Mesenchymal stem cell (in vitro differentiated cells and primary cell): ENCODE measurements around the gene PRKCZ.

Experiments
- DNase-seq: peaks from one replicate; pipeline ENCODE4 v3.0.0-alpha.2; 2013
- H2AFZ ChIP-seq: one replicate; pipeline ENCODE4 v1.6.1; 2013; ENCODE audit warnings: low read depth, mild to moderate bottlenecking, control low read depth, inconsistent platforms, low read length, moderate library complexity
- H2AK5ac ChIP-seq: 2 replicates; pipeline ENCODE4 v1.6.1; 2013; ENCODE audit warnings: low read length, moderate library complexity, mild to moderate bottlenecking, inconsistent platforms; ENCODE audit not compliant: severe bottlenecking
- H2BK120ac ChIP-seq: one replicate; pipeline ENCODE4 v1.6.1; 2013; ENCODE audit warnings: low read depth, mild to moderate bottlenecking, inconsistent platforms, low read length, moderate library complexity
- H2BK12ac ChIP-seq, 2 experiments: one replicate each; pipeline ENCODE4 v1.6.1; 2013; ENCODE audit warnings: inconsistent platforms in 2 of 2, low read length in 2 of 2, mild to moderate bottlenecking in 2 of 2, moderate library complexity in 2 of 2, control low read depth in 1 of 2
- H2BK15ac ChIP-seq: one replicate; pipeline ENCODE4 v1.6.1; 2013; ENCODE audit warnings: mild to moderate bottlenecking, low read depth, inconsistent platforms; ENCODE audit not compliant: poor library complexity, severe bottlenecking
- H2BK5ac ChIP-seq: 2 replicates; pipeline ENCODE4 v1.6.1; 2013; ENCODE audit warnings: low read depth, mild to moderate bottlenecking, low read length, control low read depth, inconsistent platforms; ENCODE audit not compliant: poor library complexity, severe bottlenecking
- H3K14ac ChIP-seq, 2 experiments: one replicate each; pipeline ENCODE4 v1.6.1; 2013; ENCODE audit warnings: inconsistent platforms in 2 of 2, low read length in 2 of 2, control low read depth in 1 of 2, mild to moderate bottlenecking in 1 of 2, moderate library complexity in 1 of 2
- H3K18ac ChIP-seq, 2 experiments: one replicate each; pipeline ENCODE4 v1.6.1; 2013; ENCODE audit warnings: inconsistent platforms in 2 of 2, low read length in 2 of 2, control low read depth in 1 of 2, low read depth in 1 of 2, mild to moderate bottlenecking in 1 of 2
- H3K23ac ChIP-seq, 2 experiments: one replicate each; pipeline ENCODE4 v1.6.1; 2013; ENCODE audit warnings: inconsistent platforms in 2 of 2, low read length in 2 of 2, mild to moderate bottlenecking in 2 of 2, moderate library complexity in 2 of 2, control low read depth in 1 of 2
- H3K27ac ChIP-seq: 2 replicates; pipeline ENCODE4 v1.5.1; 2013; ENCODE audit warnings: mild to moderate bottlenecking, moderate library complexity, low read length, control low read depth, inconsistent platforms; ENCODE audit not compliant: poor library complexity, severe bottlenecking
- H3K27me3 ChIP-seq, 2 experiments: 2 replicates each; pipeline versions ENCODE4 v1.6.1 to v1.7.0; 2013; ENCODE audit warnings: low read length in 2 of 2, mild to moderate bottlenecking in 2 of 2, moderate library complexity in 2 of 2, control low read depth in 1 of 2, inconsistent platforms in 1 of 2; ENCODE audit not compliant: control insufficient read depth in 1 of 2, insufficient read depth in 1 of 2
- H3K36me3 ChIP-seq, 2 experiments: 2 replicates each; pipeline versions ENCODE4 v1.6.1 to v1.7.0; 2013; ENCODE audit warnings: low read length in 2 of 2, control low read depth in 1 of 2, inconsistent platforms in 1 of 2, low read depth in 1 of 2, mild to moderate bottlenecking in 1 of 2; ENCODE audit not compliant: insufficient read depth in 2 of 2, control insufficient read depth in 1 of 2
- H3K4ac ChIP-seq, 2 experiments: one replicate each; pipeline ENCODE4 v1.6.1; 2013; ENCODE audit warnings: inconsistent platforms in 2 of 2, low read length in 2 of 2, mild to moderate bottlenecking in 2 of 2, moderate library complexity in 2 of 2, control low read depth in 1 of 2, low read depth in 1 of 2
- H3K4me1 ChIP-seq: 2 replicates; pipeline ENCODE4 v1.6.1; 2013; ENCODE audit warnings: low read depth, low read length, control low read depth; ENCODE audit not compliant: control insufficient read depth, insufficient read depth
- H3K4me2 ChIP-seq: 2 replicates; pipeline ENCODE4 v1.6.1; 2013; ENCODE audit warnings: low read length, mild to moderate bottlenecking, inconsistent platforms; ENCODE audit not compliant: poor library complexity, severe bottlenecking
- H3K4me3 ChIP-seq, 2 experiments: 2 replicates each; pipeline versions ENCODE4 v1.5.1 to v1.7.0; 2013; ENCODE audit warnings: low read length in 2 of 2, mild to moderate bottlenecking in 2 of 2, control low read depth in 1 of 2, low read depth in 1 of 2; ENCODE audit not compliant: insufficient read depth in 1 of 2
- H3K79me1 ChIP-seq: replicated peaks from 2 replicates; pipeline ENCODE4 v1.6.1; 2013; ENCODE audit warnings: mild to moderate bottlenecking, control low read depth, low read length, inconsistent platforms; ENCODE audit not compliant: poor library complexity, severe bottlenecking
- H3K9ac ChIP-seq: 2 replicates; pipeline ENCODE4 v1.7.0; 2013; ENCODE audit warnings: mild to moderate bottlenecking, low read length, moderate library complexity
- H3K9me3 ChIP-seq: 2 replicates; pipeline ENCODE4 v1.7.0; 2013; ENCODE audit warnings: mild to moderate bottlenecking, low read length; ENCODE audit not compliant: control insufficient read depth
- H4K8ac ChIP-seq: one replicate; pipeline ENCODE4 v1.6.1; 2013; ENCODE audit warnings: inconsistent platforms, mild to moderate bottlenecking, low read length, moderate library complexity
- H4K91ac ChIP-seq: one replicate; pipeline ENCODE4 v1.6.1; 2013; ENCODE audit warnings: mild to moderate bottlenecking, low read length, inconsistent platforms
- WGBS: methylation state at CpG from one replicate; pipeline ENCODE4 v1.1.7; 2013; ENCODE audit warnings: mixed read lengths; 5-methylcytosine and 5-hydroxymethylcytosine counted together

PRKCZ gene

GRCh38 chr1:2198571-2198970 lies 148.4 kb downstream of the PRKCZ start:
- no peaks in the 10 kb centered on the region for H3K9me3 ChIP-seq
- WGBS, result 94% methylated on average over 11 of the region's 11 CpGs
- peak overlapping the region in 1 of 2 experiments; percentile 82 for H3K4me3 ChIP-seq
- peak overlapping the region; percentile 68 to 86 for H3K4ac ChIP-seq
- H3K4me2 ChIP-seq, result no peak overlapping the region
- peaks cover 0 to 3% of the 10 kb centered on the region in 2 experiments for H3K36me3 ChIP-seq
- no peak for DNase-seq
- no peak overlapping the region for H2BK120ac ChIP-seq
- H3K4me1 ChIP-seq, result peaks cover 26% of the 10 kb centered on the region
- peaks cover 5% of the 10 kb centered on the region for H3K79me1 ChIP-seq
- H3K27ac ChIP-seq, result no peak overlapping the region
- H2BK12ac ChIP-seq, result peak overlapping the region; percentile 73 to 90
- no peak overlapping the region for H2BK5ac ChIP-seq
- H2AK5ac ChIP-seq, result no peak overlapping the region
- H3K14ac ChIP-seq, result peak overlapping the region in 1 of 2 experiments; percentile 5
- H3K23ac ChIP-seq, result no peak overlapping the region
- no peaks in the 10 kb centered on the region for H3K27me3 ChIP-seq
- H3K9ac ChIP-seq, result peak overlapping the region; percentile 70
- H4K91ac ChIP-seq, result peak overlapping the region; percentile 97
- peak overlapping the region; percentile 90 for H2BK15ac ChIP-seq
- H2AFZ ChIP-seq, result no peak overlapping the region
- peak overlapping the region; percentile 50 to 81 for H3K18ac ChIP-seq
- H4K8ac ChIP-seq, result peak overlapping the region; percentile 95

GRCh38 chr1:2199042-2199810 lies 149.0 kb downstream of the PRKCZ start:
- 32% methylated on average over 24 of the region's 24 CpGs for WGBS

GRCh38 chr1:2200308-2200943 lies 150.2 kb downstream of the PRKCZ start:
- DNase-seq, result no peak
- no peaks in the 10 kb centered on the region for H3K27me3 ChIP-seq
- H3K4me2 ChIP-seq, result no peak overlapping the region
- peaks cover 2% of the 10 kb centered on the region for H3K79me1 ChIP-seq
- H2BK120ac ChIP-seq, result no peak overlapping the region
- H3K27ac ChIP-seq, result no peak overlapping the region
- H2BK12ac ChIP-seq, result peak overlapping the region in 1 of 2 experiments; percentile 28
- no peak overlapping the region for H3K18ac ChIP-seq
- H4K91ac ChIP-seq, result peak overlapping the region; percentile 58
- no peak overlapping the region for H4K8ac ChIP-seq
- H2AK5ac ChIP-seq, result no peak overlapping the region
- no peak overlapping the region for H3K4ac ChIP-seq
- peak overlapping the region in 1 of 2 experiments; percentile 24 for H3K4me3 ChIP-seq
- H3K36me3 ChIP-seq, result no peaks in the 10 kb centered on the region
- 87% methylated on average over 21 of the region's 21 CpGs for WGBS
- no peak overlapping the region for H2BK15ac ChIP-seq
- no peak overlapping the region for H3K23ac ChIP-seq
- no peaks in the 10 kb centered on the region for H3K9me3 ChIP-seq
- peaks cover 28% of the 10 kb centered on the region for H3K4me1 ChIP-seq
- no peak overlapping the region for H3K14ac ChIP-seq
- H2BK5ac ChIP-seq, result no peak overlapping the region
- peak overlapping the region; percentile 43 for H3K9ac ChIP-seq
- H2AFZ ChIP-seq, result no peak overlapping the region

More at GRCh38 chr1:2199042-2199810, 149.0 kb downstream of the PRKCZ start:
- H3K27me3 ChIP-seq, result no peaks in the 10 kb centered on the region
- no peaks in the 10 kb centered on the region for H3K9me3 ChIP-seq
- peak overlapping the region; percentile 50 to 81 for H3K18ac ChIP-seq
- H3K4ac ChIP-seq, result peak overlapping the region; percentile 68 to 86
- peak overlapping the region in 1 of 2 experiments; percentile 82 for H3K4me3 ChIP-seq
- peaks cover 2% of the 10 kb centered on the region for H3K79me1 ChIP-seq
- peak overlapping the region; percentile 97 for H4K91ac ChIP-seq
- no peak overlapping the region for H2AK5ac ChIP-seq
- peak overlapping the region; percentile 48 for H2AFZ ChIP-seq
- no peak overlapping the region for H2BK5ac ChIP-seq
- peak overlapping the region; percentile 84 for H3K9ac ChIP-seq
- H3K23ac ChIP-seq, result no peak overlapping the region
- H4K8ac ChIP-seq, result peak overlapping the region; percentile 95
- peak overlapping the region; percentile 10 for H3K4me2 ChIP-seq
- H3K27ac ChIP-seq, result no peak overlapping the region
- H2BK120ac ChIP-seq, result no peak overlapping the region
- peak overlapping the region in 1 of 2 experiments; percentile 58 for H3K14ac ChIP-seq
- peaks cover 24% of the 10 kb centered on the region for H3K4me1 ChIP-seq
- peak overlapping the region; percentile 73 to 90 for H2BK12ac ChIP-seq
- DNase-seq, result peak; percentile 94
- no peaks in the 10 kb centered on the region for H3K36me3 ChIP-seq
- H2BK15ac ChIP-seq, result peak overlapping the region; percentile 90

- 96% methylated on average over 14 of the region's 14 CpGs for WGBS
Measured at GRCh38 chr1:2201062-2201461, 150.9 kb downstream of the PRKCZ start.

More at GRCh38 chr1:2201062-2201461, 150.9 kb downstream of the PRKCZ start:
- peak overlapping the region; percentile 71 for H4K91ac ChIP-seq
- H3K18ac ChIP-seq, result no peak overlapping the region
- no peak overlapping the region for H3K4me2 ChIP-seq
- no peak overlapping the region for H3K4me3 ChIP-seq
- H3K36me3 ChIP-seq, result no peaks in the 10 kb centered on the region
- H3K9me3 ChIP-seq, result no peaks in the 10 kb centered on the region
- no peak overlapping the region for H2BK120ac ChIP-seq
- no peak overlapping the region for H2AFZ ChIP-seq
- peak overlapping the region in 1 of 2 experiments; percentile 28 for H2BK12ac ChIP-seq
- H4K8ac ChIP-seq, result no peak overlapping the region
- H3K23ac ChIP-seq, result no peak overlapping the region
- no peak overlapping the region for H2BK5ac ChIP-seq
- no peak overlapping the region for H3K14ac ChIP-seq
- H3K27me3 ChIP-seq, result no peaks in the 10 kb centered on the region
- peak overlapping the region; percentile 43 for H3K9ac ChIP-seq
- H3K4ac ChIP-seq, result no peak overlapping the region
- peaks cover 5% of the 10 kb centered on the region for H3K79me1 ChIP-seq
- peak overlapping the region; percentile 54 for H2BK15ac ChIP-seq
- H3K27ac ChIP-seq, result no peak overlapping the region
- H3K4me1 ChIP-seq, result peaks cover 30% of the 10 kb centered on the region
- no peak for DNase-seq
- H2AK5ac ChIP-seq, result no peak overlapping the region
